Putamen (tissue), 1 donor: ENCODE measurements around the gene ANKRD36.
"Not testable (repeated sequence)": the region's sequence is repeated elsewhere in the genome, so short reads cannot be mapped to it uniquely, and the experiment has no call there.

Experiments used
- DNase-seq: peaks from one replicate; pipeline ENCODE4 v3.0.0-alpha.2; 2016; ENCODE audit warnings: low spot score

ANKRD36 gene

DNA sequence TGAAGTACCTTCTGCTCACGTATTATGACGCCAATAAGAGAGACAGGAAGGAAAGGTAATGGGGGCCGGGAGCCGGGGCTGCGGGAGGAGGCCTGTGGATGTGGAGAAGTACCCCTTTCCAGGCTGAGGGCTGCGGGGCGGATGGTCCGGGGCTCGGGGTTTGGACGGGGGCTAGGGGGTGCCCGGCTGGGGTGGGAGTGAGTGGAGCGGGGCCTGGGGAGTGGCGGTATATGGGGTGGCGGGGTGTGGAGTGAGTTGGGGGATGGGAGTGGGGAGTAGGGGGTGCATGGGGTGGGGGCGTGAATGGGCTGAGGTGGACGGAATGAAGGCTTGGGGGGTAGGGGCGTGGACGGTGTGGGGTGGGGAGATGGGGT is 916 bp downstream of the ANKRD36 start:
- not testable (repeated sequence) for DNase-seq

- not testable (repeated sequence) for DNase-seq
Observed at GRCh38 chr2:97129090-97129489, 16.1 kb downstream of the ANKRD36 start.

GRCh38 chr2:97144016-97144415 is 31.1 kb downstream of the ANKRD36 start:
- not testable (repeated sequence) for DNase-seq

GRCh38 chr2:97166548-97166947 is 53.6 kb downstream of the ANKRD36 start:
- not testable (repeated sequence) for DNase-seq

- not testable (repeated sequence) for DNase-seq
Observed at GRCh38 chr2:97167938-97168337, 55.0 kb downstream of the ANKRD36 start.

- not testable (repeated sequence) for DNase-seq
Observed at GRCh38 chr2:97168583-97168982, 55.6 kb downstream of the ANKRD36 start.

GRCh38 chr2:97180391-97180790 is 67.4 kb downstream of the ANKRD36 start:
- not testable (repeated sequence) for DNase-seq

- not testable (repeated sequence) for DNase-seq
Observed at GRCh38 chr2:97195349-97195748, 82.4 kb downstream of the ANKRD36 start.

DNA sequence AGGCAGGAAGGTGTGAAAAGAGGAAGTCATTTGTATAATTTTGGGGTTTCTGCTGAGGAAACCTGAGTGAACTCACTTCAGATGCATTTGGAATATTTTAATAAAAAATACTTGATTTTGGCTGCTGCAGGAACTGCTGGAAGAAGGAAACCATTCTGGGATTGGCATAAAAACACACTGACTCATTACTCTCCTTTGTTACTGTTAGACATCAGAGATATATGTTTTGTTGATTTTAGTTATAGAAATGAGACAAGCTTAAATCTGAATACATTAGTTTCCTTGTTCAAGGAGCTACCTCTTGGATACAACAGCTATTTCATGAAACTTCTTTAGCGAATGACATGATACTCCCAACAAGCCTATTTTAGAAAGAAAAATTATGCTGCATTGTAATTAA is 84.3 kb downstream of the ANKRD36 start:
- not testable (repeated sequence) for DNase-seq

- not testable (repeated sequence) for DNase-seq
Observed at GRCh38 chr2:97200887-97201286, 87.9 kb downstream of the ANKRD36 start.

DNA sequence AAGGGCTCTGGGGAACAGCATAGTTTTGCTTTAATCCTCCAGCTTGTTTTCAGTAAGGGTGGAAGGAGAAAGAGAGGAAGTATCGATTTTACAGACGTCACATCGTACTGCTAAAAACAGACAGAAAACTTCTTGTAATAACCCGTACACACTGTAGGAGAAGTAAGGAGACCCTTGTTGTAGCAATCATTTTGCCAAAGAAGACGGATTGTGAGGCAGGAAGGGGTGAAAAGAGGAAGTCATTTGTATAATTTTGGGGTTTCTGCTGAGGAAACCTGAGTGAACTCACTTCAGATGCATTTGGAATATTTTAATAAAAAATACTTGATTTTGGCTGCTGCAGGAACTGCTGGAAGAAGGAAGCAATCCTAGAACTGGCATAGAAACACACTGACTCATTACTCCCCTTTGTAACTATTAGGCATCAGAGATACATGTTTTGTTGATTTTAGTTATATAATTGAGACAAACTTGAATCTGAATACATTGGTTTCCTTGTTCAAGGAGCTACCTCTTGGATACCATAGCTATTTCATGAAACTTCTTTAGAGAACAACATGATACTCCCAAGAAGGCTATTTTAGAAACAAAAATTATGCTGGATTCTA is 89.8 kb downstream of the ANKRD36 start:
- DNase-seq: not testable (repeated sequence)

- DNase-seq: no peak
Observed at GRCh38 chr2:97210325-97210724, 97.4 kb downstream of the ANKRD36 start.

GRCh38 chr2:97215025-97215424 is 102.1 kb downstream of the ANKRD36 start:
- DNase-seq: not testable (repeated sequence)

DNA sequence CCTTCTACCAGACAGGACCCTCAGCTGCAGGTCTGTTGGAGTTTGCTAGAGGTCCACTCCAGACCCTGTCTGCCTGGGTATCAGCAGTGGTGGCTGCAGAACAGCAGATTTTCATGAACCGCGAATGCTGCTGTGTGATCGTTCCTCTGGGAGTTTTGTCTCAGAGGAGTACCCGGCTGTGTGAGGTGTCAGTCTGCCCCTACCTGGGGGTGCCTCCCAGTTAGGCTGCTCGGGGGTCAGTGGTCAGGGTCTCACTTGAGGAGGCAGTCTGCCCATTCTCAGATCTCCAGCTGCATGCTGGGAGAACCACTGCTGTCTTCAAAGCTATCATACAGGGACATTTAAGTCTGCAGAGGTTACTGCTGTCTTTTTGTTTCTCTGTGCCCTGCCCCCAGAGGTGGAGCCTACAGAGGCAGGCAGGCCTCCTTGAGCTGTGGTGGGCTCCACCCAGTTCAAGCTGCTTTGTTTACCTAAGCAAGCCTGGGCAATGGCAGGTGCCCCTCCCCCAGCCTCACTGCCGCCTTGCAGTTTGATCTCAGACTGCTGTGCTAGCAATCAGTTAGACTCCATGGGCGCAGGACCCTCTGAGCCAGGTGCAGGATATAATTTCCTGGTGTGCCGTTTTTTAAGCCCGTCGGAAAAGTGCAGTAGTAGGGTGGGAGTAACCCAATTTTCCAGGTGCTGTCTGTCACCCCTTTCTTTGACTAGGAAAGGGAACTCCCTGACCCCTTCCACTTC is 118.1 kb downstream of the ANKRD36 start:
- DNase-seq: not testable (repeated sequence)

DNA sequence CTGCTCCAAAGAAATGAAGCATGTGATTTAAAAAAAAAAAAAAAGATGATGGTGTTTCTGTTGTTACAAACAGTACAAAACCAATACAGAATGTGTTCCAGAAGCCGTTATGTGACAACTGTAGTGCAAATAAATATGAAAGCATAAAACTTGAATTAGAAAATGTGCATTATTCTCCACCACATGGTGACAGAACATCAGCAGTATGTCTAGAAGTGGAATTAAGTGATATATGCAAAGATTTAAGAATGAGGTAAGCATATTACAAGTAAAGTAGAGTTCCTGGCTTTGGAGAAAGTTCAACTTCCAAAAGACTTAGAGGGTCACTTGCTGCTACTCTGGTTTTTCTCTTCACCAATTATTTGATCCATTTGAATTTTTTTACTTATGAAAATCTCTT is 120.0 kb downstream of the ANKRD36 start:
- DNase-seq: not testable (repeated sequence)

DNA sequence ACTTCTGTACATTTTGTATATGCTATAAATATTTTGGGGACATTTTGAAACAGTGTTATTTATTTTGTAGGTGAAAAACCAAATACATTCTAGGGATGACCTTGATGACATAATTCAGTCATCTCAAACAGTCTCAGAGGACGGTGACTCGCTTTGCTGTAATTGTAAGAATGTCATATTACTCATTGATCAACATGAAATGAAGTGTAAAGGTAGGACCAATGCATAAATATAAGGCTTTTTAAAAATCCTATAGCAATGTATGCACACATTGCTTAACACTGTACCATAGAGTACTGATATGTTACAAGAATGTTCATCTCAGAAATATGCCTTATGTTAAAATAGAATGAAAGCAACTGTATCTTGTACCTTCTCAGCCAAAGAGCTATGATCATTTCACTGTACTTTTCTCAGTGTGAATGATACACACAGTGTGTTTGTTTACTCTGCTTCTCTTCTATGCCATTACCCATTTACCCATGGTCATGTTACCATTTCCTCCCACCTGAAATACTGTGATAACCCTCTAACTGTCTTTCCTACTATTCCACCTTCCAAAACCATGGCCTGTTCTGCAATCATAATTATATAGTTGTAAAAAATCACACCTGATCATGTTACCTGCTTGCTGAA is 120.8 kb downstream of the ANKRD36 start:
- not testable (repeated sequence) for DNase-seq

DNA sequence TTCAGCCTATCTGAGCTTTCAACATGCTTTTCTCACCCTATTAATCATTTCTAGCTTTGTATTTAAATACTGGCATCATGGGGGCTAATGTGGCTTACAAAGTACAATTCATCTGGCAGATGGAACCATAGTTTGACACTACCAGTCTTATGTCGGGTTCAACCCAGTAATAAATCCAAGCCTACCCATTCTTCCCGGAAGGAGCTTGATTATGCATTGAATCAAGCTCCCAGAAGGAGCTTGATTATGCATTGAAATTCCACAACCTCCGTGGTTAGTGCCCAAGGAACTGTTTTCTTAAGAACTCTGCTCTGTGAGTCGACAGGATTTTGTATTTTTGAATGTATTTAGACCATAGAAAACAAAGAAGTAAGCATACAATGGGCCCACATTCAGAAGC is 148.2 kb downstream of the ANKRD36 start:
- not testable (repeated sequence) for DNase-seq

- DNase-seq: not testable (repeated sequence)
Observed at GRCh38 chr2:97266449-97266848, 153.5 kb downstream of the ANKRD36 start.

GRCh38 chr2:97267411-97268074 is 154.6 kb downstream of the ANKRD36 start:
- DNase-seq: peak; percentile 0

- DNase-seq: peak; percentile 0
Observed at GRCh38 chr2:97268075-97268591, 155.2 kb downstream of the ANKRD36 start.

DNA sequence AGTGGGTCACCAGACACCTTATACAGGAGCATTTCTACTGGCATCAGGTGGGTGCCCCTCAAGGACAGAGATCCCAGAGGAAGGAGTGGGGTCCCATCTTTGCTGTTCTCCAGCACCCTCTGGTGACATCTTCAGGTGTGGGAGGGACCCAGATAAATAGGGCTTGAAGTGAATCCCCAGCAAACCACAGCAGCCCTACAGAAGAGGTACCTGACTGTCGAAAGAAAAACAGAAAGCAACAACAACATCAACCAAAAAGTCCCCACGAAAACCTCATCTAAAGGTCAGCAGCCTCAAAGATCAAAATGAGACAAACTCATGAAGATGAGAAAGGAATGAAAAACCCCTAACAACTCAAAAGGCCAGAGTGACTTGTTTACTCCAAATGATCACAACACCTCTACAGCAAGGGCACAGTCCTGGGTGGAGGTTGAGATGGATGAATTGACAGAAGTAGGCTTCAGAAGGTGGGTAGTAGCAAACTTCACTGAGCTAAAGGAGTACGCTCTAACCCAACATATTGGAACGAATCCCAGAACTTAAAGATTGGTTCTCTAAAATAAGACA is 163.4 kb downstream of the ANKRD36 start:
- not testable (repeated sequence) for DNase-seq

DNA sequence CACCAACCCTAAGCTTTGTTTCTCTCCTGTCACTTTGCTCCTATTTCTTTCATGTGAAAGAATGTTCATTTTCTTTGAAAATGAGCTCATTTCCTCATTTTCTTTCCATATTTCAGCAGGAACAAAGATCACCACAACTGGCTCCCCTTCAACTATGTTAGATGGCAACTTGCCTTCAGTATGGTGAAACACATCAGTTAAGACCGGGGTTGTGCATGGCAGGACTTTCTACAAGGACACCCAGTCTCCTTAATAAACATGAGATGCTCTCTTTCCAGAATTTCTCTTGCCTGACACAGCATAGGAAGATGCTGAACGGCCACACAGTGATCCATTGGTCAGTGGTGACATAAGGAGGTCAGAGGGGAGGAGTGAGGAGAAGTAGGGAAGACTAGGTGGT is 172.2 kb downstream of the ANKRD36 start:
- DNase-seq: not testable (repeated sequence)
